GM19035 (cell line): ENCODE results near the gene ZFPM1.

Experiments
- ATAC-seq: cut with Tn5 transposase; IDR thresholded peaks from one replicate; pipeline ENCODE4 v1.9.1; 2021; ENCODE audit not compliant: unreplicated experiment

ZFPM1 gene

GRCh38 chr16:88448461-88449266, 4.4 kb upstream of the ZFPM1 start:
- ATAC-seq = no peak

GRCh38 chr16:88449267-88449561, 3.9 kb upstream of the ZFPM1 start:
- no peak for ATAC-seq

- ATAC-seq = no peak
Observed at GRCh38 chr16:88451586-88452481, 1.2 kb upstream of the ZFPM1 start.

GRCh38 chr16:88452482-88453216, 431 bp upstream of the ZFPM1 start:
- ATAC-seq = peak; percentile 62

GRCh38 chr16:88453611-88454522, 787 bp downstream of the ZFPM1 start:
- no peak for ATAC-seq

GRCh38 chr16:88454523-88454947, 1.5 kb downstream of the ZFPM1 start:
- no peak for ATAC-seq

- ATAC-seq = no peak
Observed at GRCh38 chr16:88455610-88456355, 2.7 kb downstream of the ZFPM1 start.

- no peak for ATAC-seq
Observed at GRCh38 chr16:88456356-88457292, 3.5 kb downstream of the ZFPM1 start.

GRCh38 chr16:88458039-88458772, 5.1 kb downstream of the ZFPM1 start:
- no peak for ATAC-seq

GRCh38 chr16:88458773-88459235, 5.7 kb downstream of the ZFPM1 start:
- no peak for ATAC-seq

- no peak for ATAC-seq
Observed at GRCh38 chr16:88459366-88460073, 6.4 kb downstream of the ZFPM1 start.

- ATAC-seq = no peak
Observed at GRCh38 chr16:88460496-88461330, 7.6 kb downstream of the ZFPM1 start.

GRCh38 chr16:88461331-88462269, 8.5 kb downstream of the ZFPM1 start:
- ATAC-seq = no peak

- no peak for ATAC-seq
Observed at GRCh38 chr16:88462396-88462795, 9.3 kb downstream of the ZFPM1 start.

GRCh38 chr16:88463411-88463810, 10.3 kb downstream of the ZFPM1 start:
- ATAC-seq = no peak
